Astrocyte of the cerebellum (primary cell): ENCODE data around the gene BSN.

Source experiments
- DNase-seq: peaks from one replicate; pipeline ENCODE4 v3.0.0-alpha.2; 2011; ENCODE audit warnings: low read depth
- H3K4me3 ChIP-seq: 2 replicates; pipeline ENCODE4 v1.5.1; 2011; ENCODE audit warnings: mild to moderate bottlenecking, low read depth, low read length, moderate library complexity
- in situ Hi-C: cut with HindIII; loops from 2 replicates; pipeline ENCODE4 v1.10.0; 2017; ENCODE audit warnings: low sequenced_read_pairs
- TF ChIP-seq, protein P1 (sequence below): IDR thresholded peaks from 2 replicates; pipeline ENCODE4 v1.5.1; 2012; ENCODE audit warnings: low read length, low read depth, moderate library complexity, mild to moderate bottlenecking; ENCODE audit errors: missing control alignments

BSN gene

DNA sequence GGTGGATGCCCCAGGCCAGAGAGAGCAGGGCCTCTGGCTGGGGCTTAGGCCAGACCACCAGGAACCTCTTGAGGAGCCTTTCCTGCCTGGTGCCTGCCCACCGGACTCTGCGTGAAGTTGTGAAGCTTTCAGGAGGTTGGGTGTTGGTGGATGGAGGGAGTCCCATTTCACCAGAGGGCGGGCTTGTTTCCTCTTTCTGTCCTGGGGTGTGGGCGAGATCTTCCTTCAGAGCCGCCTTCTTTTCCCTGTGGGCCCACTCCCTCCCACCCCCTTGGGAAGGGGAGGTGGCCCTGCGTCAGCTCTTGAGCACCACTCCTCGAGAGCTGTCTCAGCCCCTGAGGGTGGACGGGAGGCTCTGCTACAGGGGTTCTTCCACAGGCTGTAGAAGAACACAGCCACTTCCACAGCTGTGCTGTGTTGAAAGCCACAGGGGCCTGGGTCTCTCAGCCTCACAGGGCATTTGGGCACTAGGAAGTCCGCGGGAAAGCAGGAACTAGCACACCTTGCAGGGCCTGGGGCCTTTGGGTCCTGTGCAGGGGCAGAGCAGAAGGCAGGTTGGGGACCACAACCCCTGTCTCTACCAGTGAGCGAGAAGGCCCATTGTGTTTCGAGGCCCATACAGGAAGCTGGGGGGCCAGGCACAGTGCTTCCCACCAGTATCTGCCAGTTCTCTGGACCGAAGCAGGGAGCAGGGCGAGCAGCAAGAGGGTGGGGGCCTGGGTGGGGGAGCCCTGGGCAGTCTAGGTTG, 163.1 kb downstream of the BSN start:
- TF ChIP-seq, protein P1, sequence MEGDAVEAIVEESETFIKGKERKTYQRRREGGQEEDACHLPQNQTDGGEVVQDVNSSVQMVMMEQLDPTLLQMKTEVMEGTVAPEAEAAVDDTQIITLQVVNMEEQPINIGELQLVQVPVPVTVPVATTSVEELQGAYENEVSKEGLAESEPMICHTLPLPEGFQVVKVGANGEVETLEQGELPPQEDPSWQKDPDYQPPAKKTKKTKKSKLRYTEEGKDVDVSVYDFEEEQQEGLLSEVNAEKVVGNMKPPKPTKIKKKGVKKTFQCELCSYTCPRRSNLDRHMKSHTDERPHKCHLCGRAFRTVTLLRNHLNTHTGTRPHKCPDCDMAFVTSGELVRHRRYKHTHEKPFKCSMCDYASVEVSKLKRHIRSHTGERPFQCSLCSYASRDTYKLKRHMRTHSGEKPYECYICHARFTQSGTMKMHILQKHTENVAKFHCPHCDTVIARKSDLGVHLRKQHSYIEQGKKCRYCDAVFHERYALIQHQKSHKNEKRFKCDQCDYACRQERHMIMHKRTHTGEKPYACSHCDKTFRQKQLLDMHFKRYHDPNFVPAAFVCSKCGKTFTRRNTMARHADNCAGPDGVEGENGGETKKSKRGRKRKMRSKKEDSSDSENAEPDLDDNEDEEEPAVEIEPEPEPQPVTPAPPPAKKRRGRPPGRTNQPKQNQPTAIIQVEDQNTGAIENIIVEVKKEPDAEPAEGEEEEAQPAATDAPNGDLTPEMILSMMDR = no peak
- DNase-seq = no peak
- in situ Hi-C loops = no loop called here
- H3K4me3 ChIP-seq = no peak overlapping the region

- no peak overlapping the region for H3K4me3 ChIP-seq
- in situ Hi-C loops = no loop called here
- DNase-seq = no peak
- TF ChIP-seq, protein P1 = no peak
Measured at GRCh38 chr3:49717959-49718857, 163.9 kb downstream of the BSN start.

GRCh38 chr3:49718858-49719213, 164.6 kb downstream of the BSN start:
- in situ Hi-C loops = no loop called here
- no peak for DNase-seq
- peak overlapping the region; percentile 39 for H3K4me3 ChIP-seq
- TF ChIP-seq, protein P1 = no peak

DNA sequence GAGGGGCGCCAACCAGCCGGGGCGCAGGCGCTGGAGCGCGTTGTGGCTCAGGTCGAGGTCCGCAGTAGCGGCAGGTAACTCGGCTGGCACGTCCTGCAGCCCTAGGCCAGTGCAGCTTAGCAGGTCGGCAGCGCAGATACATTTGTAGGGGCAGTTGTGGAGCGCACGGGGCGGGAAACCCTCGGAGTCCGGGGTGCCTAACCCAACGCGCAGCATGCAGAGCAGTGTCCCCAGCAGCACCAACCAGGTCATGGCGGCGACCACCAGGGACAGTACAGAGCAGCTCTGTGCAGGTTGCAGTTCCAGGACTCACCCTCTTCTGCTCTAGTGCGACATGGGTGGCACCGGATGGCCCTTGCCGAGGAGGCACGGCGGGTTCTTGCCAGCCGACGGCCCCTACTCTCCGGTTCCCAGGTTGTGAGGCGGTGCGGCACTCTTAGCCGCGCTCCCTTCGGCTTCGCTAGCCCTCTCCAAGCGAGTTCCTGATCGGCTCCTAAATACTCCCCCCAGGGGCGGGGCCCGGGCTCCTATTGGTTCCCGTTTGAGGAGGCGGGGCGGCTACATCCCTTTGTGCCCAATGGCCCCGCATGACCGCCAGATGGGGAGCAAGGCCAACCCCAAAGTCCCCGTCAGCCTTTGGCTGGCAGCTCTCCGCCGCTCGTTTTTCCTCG, 165.1 kb downstream of the BSN start, which contains the start of gene AMIGO3:
Gene AMIGO3 (minus strand): TSS at position 471 of the 671 bp plus-strand sequence. CDS start 219 bp downstream, at position 252.
- TF ChIP-seq, protein P1 = peak; percentile 42
- in situ Hi-C loops = no loop called here
- peak; percentile 70 for DNase-seq
- peak within 1 kb of the TSS; percentile 39 for H3K4me3 ChIP-seq
